Mucosa of gallbladder (tissue), 1 donor: ENCODE measurements around the gene KCNJ12. TPM values are rescaled to one million over a fixed set of nuclear protein-coding genes. Genes with fewer than 3 reads are reported as not detected.
"Not testable (repeated sequence)": the region's sequence is repeated elsewhere in the genome, so short reads cannot be mapped to it uniquely, and the experiment has no call there.

Experiments
- DNase-seq: peaks from one replicate; pipeline ENCODE4 v3.0.0-alpha.2; 2020; ENCODE audit warnings: low spot score
- total RNA-seq: library from RNA; stranded (reverse); gene quantifications from one replicate; pipeline ENCODE4 v1.2.1, GENCODE V29; 2021
- donor health status: DM: no; HTN: no; CAD: no.

Gene KCNJ12
- total RNA-seq, 1 donor from 2014 or later, result 2.4 TPM

GRCh38 chr17:21387616-21388015, 11.5 kb downstream of the KCNJ12 start:
- DNase-seq, result no peak

- no peak for DNase-seq
Measured at GRCh38 chr17:21388066-21388465, 11.9 kb downstream of the KCNJ12 start.

GRCh38 chr17:21388944-21389343, 12.8 kb downstream of the KCNJ12 start:
- DNase-seq, result no peak

GRCh38 chr17:21389394-21389793, 13.2 kb downstream of the KCNJ12 start:
- DNase-seq, result no peak

- no peak for DNase-seq
Measured at GRCh38 chr17:21390294-21390693, 14.1 kb downstream of the KCNJ12 start.

- no peak for DNase-seq
Measured at GRCh38 chr17:21392266-21392665, 16.1 kb downstream of the KCNJ12 start.

GRCh38 chr17:21394265-21394664, 18.1 kb downstream of the KCNJ12 start:
- no peak for DNase-seq

- DNase-seq, result no peak
Measured at GRCh38 chr17:21395764-21396163, 19.6 kb downstream of the KCNJ12 start.

- no peak for DNase-seq
Measured at GRCh38 chr17:21396237-21396636, 20.1 kb downstream of the KCNJ12 start.

- no peak for DNase-seq
Measured at GRCh38 chr17:21397341-21398190, 21.4 kb downstream of the KCNJ12 start.

- no peak for DNase-seq
Measured at GRCh38 chr17:21399474-21400186, 23.5 kb downstream of the KCNJ12 start.

- not testable (repeated sequence) for DNase-seq
Measured at GRCh38 chr17:21400187-21400569, 24.0 kb downstream of the KCNJ12 start.

GRCh38 chr17:21400816-21401593, 24.8 kb downstream of the KCNJ12 start:
- no peak for DNase-seq

GRCh38 chr17:21402166-21402571, 26.0 kb downstream of the KCNJ12 start:
- DNase-seq, result peak; percentile 76

- DNase-seq, result not testable (repeated sequence)
Measured at GRCh38 chr17:21402926-21403325, 26.8 kb downstream of the KCNJ12 start.

GRCh38 chr17:21404106-21404505, 27.9 kb downstream of the KCNJ12 start:
- not testable (repeated sequence) for DNase-seq

- not testable (repeated sequence) for DNase-seq
Measured at GRCh38 chr17:21404539-21404938, 28.4 kb downstream of the KCNJ12 start.

- not testable (repeated sequence) for DNase-seq
Measured at GRCh38 chr17:21404956-21405731, 29.0 kb downstream of the KCNJ12 start.

GRCh38 chr17:21405904-21406400, 29.8 kb downstream of the KCNJ12 start:
- DNase-seq, result not testable (repeated sequence)

- DNase-seq, result not testable (repeated sequence)
Measured at GRCh38 chr17:21406616-21407404, 30.7 kb downstream of the KCNJ12 start.
